RWPE2 (cell line): ENCODE results near the gene SEC63.

Source experiments
- ATAC-seq: fragments of 200-7000 bp; cut with Tn5 transposase; 3 replicates; pipeline ENCODE4 v1.9.1; 2021; ENCODE audit warnings: low read depth
- DNase-seq: peaks from one replicate; pipeline ENCODE4 v3.0.0-alpha.2; 2020; ENCODE audit warnings: low spot score
- H3K27ac ChIP-seq: fragments of 450-650 bp; 2 replicates; pipeline ENCODE4 v1.5.1; 2017; ENCODE audit warnings: mild to moderate bottlenecking; ENCODE audit not compliant: poor library complexity, severe bottlenecking
- H3K27me3 ChIP-seq: fragments of 250-450 bp; sonication (Bioruptor Pico); 2 replicates; pipeline ENCODE4 v1.5.1; 2021; ENCODE audit warnings: mild to moderate bottlenecking, moderate library complexity; ENCODE audit not compliant: insufficient read depth, poor library complexity, severe bottlenecking
- H3K36me3 ChIP-seq: fragments of 250-450 bp; sonication (Bioruptor Pico); 2 replicates; pipeline ENCODE4 v1.5.1; 2020; ENCODE audit warnings: low read depth, mild to moderate bottlenecking, moderate library complexity
- H3K4me1 ChIP-seq: fragments of 250-450 bp; sonication (Bioruptor Pico); 2 replicates; pipeline ENCODE4 v1.5.1; 2021; ENCODE audit warnings: mild to moderate bottlenecking, moderate library complexity; ENCODE audit not compliant: insufficient read depth, poor library complexity, severe bottlenecking
- H3K4me3 ChIP-seq: fragments of 250-450 bp; sonication (Bioruptor Pico); 2 replicates; pipeline ENCODE4 v1.5.1; 2021; ENCODE audit warnings: mild to moderate bottlenecking, moderate library complexity; ENCODE audit not compliant: severe bottlenecking
- H3K9me3 ChIP-seq: fragments of 250-450 bp; sonication (Bioruptor Pico); 2 replicates; pipeline ENCODE4 v1.5.1; 2021; ENCODE audit warnings: mild to moderate bottlenecking, moderate library complexity; ENCODE audit not compliant: severe bottlenecking
- TF ChIP-seq, protein P1 (sequence below): fragments of 450-650 bp; IDR thresholded peaks from one replicate; pipeline ENCODE4 v1.5.1; 2017; ENCODE audit warnings: mild to moderate bottlenecking, moderate library complexity; ENCODE audit not compliant: poor library complexity, severe bottlenecking

The SEC63 gene

GRCh38 chr6:107846262-107846795, 111.7 kb downstream of the SEC63 start:
- Histone ChIP-seq H3K36me3 (no peaks in the 10 kb centered on the region), H3K4me3 (no peak overlapping the region), H3K27me3 (no peaks in the 10 kb centered on the region), H3K27ac (no peak overlapping the region), H3K9me3 (no peaks in the 10 kb centered on the region), H3K4me1 (no peaks in the 10 kb centered on the region)
- ATAC-seq (no peak), DNase-seq (no peak)
- TF ChIP-seq, protein P1, sequence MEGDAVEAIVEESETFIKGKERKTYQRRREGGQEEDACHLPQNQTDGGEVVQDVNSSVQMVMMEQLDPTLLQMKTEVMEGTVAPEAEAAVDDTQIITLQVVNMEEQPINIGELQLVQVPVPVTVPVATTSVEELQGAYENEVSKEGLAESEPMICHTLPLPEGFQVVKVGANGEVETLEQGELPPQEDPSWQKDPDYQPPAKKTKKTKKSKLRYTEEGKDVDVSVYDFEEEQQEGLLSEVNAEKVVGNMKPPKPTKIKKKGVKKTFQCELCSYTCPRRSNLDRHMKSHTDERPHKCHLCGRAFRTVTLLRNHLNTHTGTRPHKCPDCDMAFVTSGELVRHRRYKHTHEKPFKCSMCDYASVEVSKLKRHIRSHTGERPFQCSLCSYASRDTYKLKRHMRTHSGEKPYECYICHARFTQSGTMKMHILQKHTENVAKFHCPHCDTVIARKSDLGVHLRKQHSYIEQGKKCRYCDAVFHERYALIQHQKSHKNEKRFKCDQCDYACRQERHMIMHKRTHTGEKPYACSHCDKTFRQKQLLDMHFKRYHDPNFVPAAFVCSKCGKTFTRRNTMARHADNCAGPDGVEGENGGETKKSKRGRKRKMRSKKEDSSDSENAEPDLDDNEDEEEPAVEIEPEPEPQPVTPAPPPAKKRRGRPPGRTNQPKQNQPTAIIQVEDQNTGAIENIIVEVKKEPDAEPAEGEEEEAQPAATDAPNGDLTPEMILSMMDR: no peak

- DNase-seq: no peak
- TF ChIP-seq, protein P1: no peak
- no peaks in the 10 kb centered on the region for H3K27me3 ChIP-seq
- no peak for ATAC-seq
- H3K36me3 ChIP-seq: no peaks in the 10 kb centered on the region
- no peak overlapping the region for H3K27ac ChIP-seq
- no peaks in the 10 kb centered on the region for H3K4me1 ChIP-seq
- H3K4me3 ChIP-seq: no peak overlapping the region
- no peaks in the 10 kb centered on the region for H3K9me3 ChIP-seq
Measured at GRCh38 chr6:107845777-107846176, 112.2 kb downstream of the SEC63 start.

- Histone ChIP-seq H3K27me3 (no peaks in the 10 kb centered on the region), H3K9me3 (no peaks in the 10 kb centered on the region), H3K4me1 (no peaks in the 10 kb centered on the region), H3K27ac (no peak overlapping the region), H3K36me3 (no peaks in the 10 kb centered on the region), H3K4me3 (no peak overlapping the region)
- TF ChIP-seq, protein P1: no peak
- no peak for ATAC-seq
- DNase-seq: no peak
Measured at GRCh38 chr6:107843400-107843799, 114.6 kb downstream of the SEC63 start.

DNA sequence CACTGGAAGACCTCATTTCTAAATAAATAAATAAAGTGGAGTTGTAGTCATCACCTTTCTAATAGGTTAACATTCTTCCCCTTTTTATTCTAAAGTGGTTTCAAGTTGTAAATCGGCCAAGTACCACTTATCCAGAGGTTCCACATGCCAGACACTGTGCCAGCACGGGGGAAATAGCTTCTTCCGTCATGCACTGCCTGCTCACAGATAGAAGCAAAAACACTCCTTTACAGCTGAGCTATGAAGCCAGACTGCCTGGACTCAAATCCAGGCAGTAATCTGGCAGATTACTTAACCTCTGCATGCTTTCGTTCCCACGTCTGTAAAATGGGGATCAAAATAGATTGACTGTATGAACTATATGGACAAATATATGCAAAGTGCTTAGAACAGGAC, 116.7 kb downstream of the SEC63 start:
- H3K27ac ChIP-seq: no peak overlapping the region
- TF ChIP-seq, protein P1: no peak

DNA sequence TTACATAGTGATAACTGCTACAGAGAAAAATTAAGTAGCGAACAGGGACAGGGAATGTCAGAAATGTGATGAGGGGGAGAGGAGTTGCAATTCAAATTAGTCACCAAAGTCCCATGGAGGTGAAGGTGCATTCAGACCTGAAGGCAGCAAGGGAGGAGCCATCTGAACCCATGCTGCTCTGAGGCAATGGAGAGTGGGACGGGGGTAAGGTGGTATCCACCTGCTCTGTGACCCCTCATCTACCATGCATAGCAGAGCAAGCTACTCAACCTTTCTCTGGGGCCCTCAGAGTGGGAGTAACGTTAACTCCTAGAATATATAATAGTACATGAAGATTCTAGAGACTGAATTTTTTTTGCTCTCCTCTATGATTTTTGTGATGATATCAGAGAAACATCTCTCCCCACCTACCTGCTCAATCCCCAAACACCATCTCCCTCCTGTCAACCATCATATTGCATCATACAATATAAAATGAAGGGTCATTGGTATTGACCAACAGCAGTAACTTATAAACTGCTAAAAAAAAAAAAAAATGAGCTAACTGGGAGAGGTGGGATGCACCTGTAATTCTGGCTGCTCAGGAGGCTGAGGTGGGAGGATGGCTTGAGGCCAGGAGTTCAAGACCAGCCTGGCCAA, 117.3 kb downstream of the SEC63 start:
- ATAC-seq (no peak), DNase-seq (no peak)
- Histone ChIP-seq H3K4me1 (no peaks in the 10 kb centered on the region), H3K4me3 (no peak overlapping the region), H3K27ac (no peak overlapping the region), H3K27me3 (no peaks in the 10 kb centered on the region), H3K36me3 (no peaks in the 10 kb centered on the region), H3K9me3 (no peaks in the 10 kb centered on the region)
- TF ChIP-seq, protein P1: no peak

More for the DNA sequence above, 116.7 kb downstream of the SEC63 start:
- DNase-seq (no peak), ATAC-seq (no peak)
- H3K36me3 ChIP-seq: no peaks in the 10 kb centered on the region
- no peaks in the 10 kb centered on the region for H3K4me1 ChIP-seq
- H3K9me3 ChIP-seq: no peaks in the 10 kb centered on the region
- H3K4me3 ChIP-seq: no peak overlapping the region
- no peaks in the 10 kb centered on the region for H3K27me3 ChIP-seq
